HG03064 (cell line): ENCODE results near the gene ZNG1B.
"Not testable (repeated sequence)": the region's sequence is repeated elsewhere in the genome, so short reads cannot be mapped to it uniquely, and the experiment has no call there.

Experiments used
- ATAC-seq: cut with Tn5 transposase; IDR thresholded peaks from one replicate; pipeline ENCODE4 v1.9.1; 2021; ENCODE audit warnings: low read depth; ENCODE audit not compliant: unreplicated experiment

Gene ZNG1B

DNA sequence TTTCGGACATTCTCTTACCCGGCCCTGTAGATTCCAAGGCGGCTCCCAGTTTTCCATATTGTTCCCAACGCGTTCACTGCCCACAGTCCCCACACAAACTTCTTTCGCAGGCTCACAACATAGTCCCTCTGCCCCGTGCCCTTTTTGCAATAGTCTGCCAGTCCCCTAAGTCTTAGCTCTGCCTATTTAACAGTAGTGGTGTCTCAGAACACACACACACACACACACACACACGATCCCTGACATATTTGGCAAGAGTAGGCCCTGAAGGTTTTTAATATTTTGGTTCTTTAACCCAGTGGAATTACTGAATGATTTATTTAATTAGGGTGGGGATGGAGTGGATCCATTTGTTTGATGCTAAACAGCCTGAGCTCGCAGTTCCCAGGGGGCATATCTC is 105.0 kb downstream of the ZNG1B start:
- not testable (repeated sequence) for ATAC-seq
